Heart left ventricle (tissue), 13 donors: ENCODE results near the gene RNF13.
"Not testable (repeated sequence)": the region's sequence is repeated elsewhere in the genome, so short reads cannot be mapped to it uniquely, and the experiment has no call there.

Experiments
- POLR2A ChIP-seq, 2 donors: fragments of 450-650 bp; IDR thresholded peaks; one replicate each; pipeline ENCODE4 v1.6.1; 2017; ENCODE audit warnings: antibody characterized with exemption in 2 of 2, mild to moderate bottlenecking in 2 of 2, moderate library complexity in 2 of 2
- TF ChIP-seq, protein P1 (sequence below), 12 donors: fragments of 200-600 bp; sonication (generic) in 4 of 12; IDR thresholded peaks; one replicate each; pipeline versions ENCODE4 v1.5.0 to v1.8.0; 2018 to 2022; ENCODE audit warnings: antibody characterized with exemption in 12 of 12, mild to moderate bottlenecking in 5 of 12
- donor health status: ischemic (EF 13 %, LVEDD 7.1; RV severe dilation, severe dysfunction).
- donor health status: DM: no; HTN: yes; CAD: no.
- donor health status: DM: no; HTN: no; CAD: no.
- donor health status: ischemic (EF 25% LVEDD 6.9; RV normal size, moderate dysfunction).
- donor health status: ischemic (EF 25% LVEDD 5.7; RV mildly dilated, moderate dysfunction).
- donor health status: ischemic (EF 35%, LVEDD 5.7; RV mildly dilated, moderate dysfunction).
- donor health status: nonischemic (EF 11% LVEDD 7.7; RV severe dilation, severe dysfunction).
- donor health status: DM: yes; HTN: yes; CAD: no.
- donor health status: PGD.
- donor health status: ischemic (EF 29% LVEDD 5.4; RV normal size, mild dysfunction).
- donor health status: nonischemic (EF 23%, LVEDD 6.1; RV moderate dilation, normal function).

DNA sequence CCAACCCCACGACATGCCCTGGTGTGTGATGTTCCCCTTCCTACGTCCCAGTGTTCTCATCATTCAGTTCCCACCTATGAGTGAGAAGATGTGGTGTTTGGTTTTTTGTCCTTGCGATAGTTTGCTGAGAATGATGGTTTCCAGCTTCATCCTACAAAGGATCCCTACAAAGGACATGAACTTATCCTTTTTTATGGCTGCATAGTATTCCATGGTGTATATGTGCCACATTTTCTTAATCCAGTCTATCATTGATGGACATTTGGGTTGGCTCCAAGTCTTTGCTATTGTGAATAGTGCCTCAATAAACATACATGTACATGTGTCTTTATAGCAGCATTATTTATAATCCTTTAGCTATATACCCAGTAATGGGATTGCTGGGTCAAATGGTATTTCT lies 131.0 kb downstream of the RNF13 start:
- TF ChIP-seq, protein P1, sequence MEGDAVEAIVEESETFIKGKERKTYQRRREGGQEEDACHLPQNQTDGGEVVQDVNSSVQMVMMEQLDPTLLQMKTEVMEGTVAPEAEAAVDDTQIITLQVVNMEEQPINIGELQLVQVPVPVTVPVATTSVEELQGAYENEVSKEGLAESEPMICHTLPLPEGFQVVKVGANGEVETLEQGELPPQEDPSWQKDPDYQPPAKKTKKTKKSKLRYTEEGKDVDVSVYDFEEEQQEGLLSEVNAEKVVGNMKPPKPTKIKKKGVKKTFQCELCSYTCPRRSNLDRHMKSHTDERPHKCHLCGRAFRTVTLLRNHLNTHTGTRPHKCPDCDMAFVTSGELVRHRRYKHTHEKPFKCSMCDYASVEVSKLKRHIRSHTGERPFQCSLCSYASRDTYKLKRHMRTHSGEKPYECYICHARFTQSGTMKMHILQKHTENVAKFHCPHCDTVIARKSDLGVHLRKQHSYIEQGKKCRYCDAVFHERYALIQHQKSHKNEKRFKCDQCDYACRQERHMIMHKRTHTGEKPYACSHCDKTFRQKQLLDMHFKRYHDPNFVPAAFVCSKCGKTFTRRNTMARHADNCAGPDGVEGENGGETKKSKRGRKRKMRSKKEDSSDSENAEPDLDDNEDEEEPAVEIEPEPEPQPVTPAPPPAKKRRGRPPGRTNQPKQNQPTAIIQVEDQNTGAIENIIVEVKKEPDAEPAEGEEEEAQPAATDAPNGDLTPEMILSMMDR (IDR thresholded peaks at IDR 0.05), result not testable (repeated sequence)
- TF ChIP-seq POLR2A (IDR thresholded peaks at IDR 0.05), result not testable (repeated sequence)
